Esophagus squamous epithelium (tissue), 4 donors: ENCODE measurements around the gene ZNF783.

ENCODE experiments used
- CTCF ChIP-seq, 6 experiments: fragments of 450-650 bp in 4 of 6; fragments of 200-600 bp in 2 of 6; sonication (generic) in 2 of 6; IDR thresholded peaks; one replicate each; pipeline ENCODE4 v1.5.1; 2016 to 2019; ENCODE audit warnings: antibody characterized with exemption in 6 of 6, mild to moderate bottlenecking in 4 of 6, moderate library complexity in 4 of 6
- POLR2A ChIP-seq, 4 donors: fragments of 450-650 bp; IDR thresholded peaks; one replicate each; pipeline ENCODE4 v1.6.1; 2017; ENCODE audit warnings: antibody characterized with exemption in 4 of 4, mild to moderate bottlenecking in 4 of 4, moderate library complexity in 3 of 4

- no peak for TF ChIP-seq CTCF (IDR thresholded peaks at IDR 0.05)
- TF ChIP-seq POLR2A (IDR thresholded peaks at IDR 0.05) = no peak
These were observed 36.3 kb upstream of the ZNF783 start for GRCh38 chr7:149225656-149226055.
